BJ (cell line): ENCODE data around the gene SFRP5. TPM values are rescaled to one million over a fixed set of nuclear protein-coding genes. Genes with fewer than 3 reads are reported as not detected.

Experiments used
- CTCF ChIA-PET: fragments of 350-600 bp; formaldehyde crosslinking; extraction: SDS; loops from one replicate; lab custom pipeline; 2021; ENCODE audit warnings: antibody characterized with exemption, inconsistent platforms; lab: Yijun Ruan, JAX
- POLR2A ChIA-PET: fragments of 300-600 bp; sonication (Branson Sonifier 250); formaldehyde crosslinking; extraction: SDS; loops from one replicate; lab custom pipeline; 2021; ENCODE audit warnings: antibody characterized with exemption; lab: Charles Lee
- DNase-seq: peaks from one replicate; pipeline ENCODE4 v3.0.0-alpha.2; 2011; ENCODE audit warnings: low read depth
- H3K27me3 ChIP-seq: 2 replicates; pipeline ENCODE4 v1.6.0; 2011; ENCODE audit warnings: low read length; ENCODE audit not compliant: control insufficient read depth, insufficient read depth
- H3K36me3 ChIP-seq: 2 replicates; pipeline ENCODE4 v1.5.1; 2011; ENCODE audit warnings: low read length; ENCODE audit not compliant: control insufficient read depth, insufficient read depth
- H3K4me3 ChIP-seq: 2 replicates; pipeline ENCODE4 v1.5.1; 2011; ENCODE audit warnings: low read depth, mild to moderate bottlenecking, control low read depth, low read length
- polyA plus RNA-seq: library from polyadenylated mRNA; depleted of rRNA; stranded (reverse); fragments of >200 nt; gene quantifications from 2 replicates; pipeline ENCODE4 v1.2.3, GENCODE V29; 2011; rRNA removed
- TF ChIP-seq, protein P1 (sequence below): IDR thresholded peaks from 2 replicates; pipeline ENCODE4 v1.5.1; 2011; ENCODE audit warnings: low read depth, mild to moderate bottlenecking, control low read depth, inconsistent platforms, low read length, moderate library complexity; ENCODE audit not compliant: insufficient read depth

SFRP5 gene
- polyA plus RNA-seq, 1 experiment = not detected

GRCh38 chr10:97719602-97720001 lies 52.2 kb downstream of the SFRP5 start:
- H3K27me3 ChIP-seq = no peaks in the 10 kb centered on the region
- TF ChIP-seq, protein P1, sequence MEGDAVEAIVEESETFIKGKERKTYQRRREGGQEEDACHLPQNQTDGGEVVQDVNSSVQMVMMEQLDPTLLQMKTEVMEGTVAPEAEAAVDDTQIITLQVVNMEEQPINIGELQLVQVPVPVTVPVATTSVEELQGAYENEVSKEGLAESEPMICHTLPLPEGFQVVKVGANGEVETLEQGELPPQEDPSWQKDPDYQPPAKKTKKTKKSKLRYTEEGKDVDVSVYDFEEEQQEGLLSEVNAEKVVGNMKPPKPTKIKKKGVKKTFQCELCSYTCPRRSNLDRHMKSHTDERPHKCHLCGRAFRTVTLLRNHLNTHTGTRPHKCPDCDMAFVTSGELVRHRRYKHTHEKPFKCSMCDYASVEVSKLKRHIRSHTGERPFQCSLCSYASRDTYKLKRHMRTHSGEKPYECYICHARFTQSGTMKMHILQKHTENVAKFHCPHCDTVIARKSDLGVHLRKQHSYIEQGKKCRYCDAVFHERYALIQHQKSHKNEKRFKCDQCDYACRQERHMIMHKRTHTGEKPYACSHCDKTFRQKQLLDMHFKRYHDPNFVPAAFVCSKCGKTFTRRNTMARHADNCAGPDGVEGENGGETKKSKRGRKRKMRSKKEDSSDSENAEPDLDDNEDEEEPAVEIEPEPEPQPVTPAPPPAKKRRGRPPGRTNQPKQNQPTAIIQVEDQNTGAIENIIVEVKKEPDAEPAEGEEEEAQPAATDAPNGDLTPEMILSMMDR = no peak
- CTCF ChIA-PET = interaction anchor here (0.6 to 20.3 kb wide), 5 partner anchors 10 to 479 kb away, joined by 4 to 517 read pairs (median 9); partner anchors contain the start of gene ZFYVE27
- DNase-seq = no peak
- H3K4me3 ChIP-seq = no peak overlapping the region
- POLR2A ChIA-PET = no interaction called here
- peaks cover 8% of the 10 kb centered on the region for H3K36me3 ChIP-seq

- CTCF ChIA-PET = interaction anchor here (0.6 to 20.3 kb wide), 6 partner anchors 11 to 42 kb away, joined by 3 to 517 read pairs (median 7); partner anchors contain the start of gene ZFYVE27
- no peaks in the 10 kb centered on the region for H3K27me3 ChIP-seq
- H3K4me3 ChIP-seq = no peak overlapping the region
- POLR2A ChIA-PET = no interaction called here
- peaks cover 8% of the 10 kb centered on the region for H3K36me3 ChIP-seq
- no peak for DNase-seq
- TF ChIP-seq, protein P1 = no peak
Observed at GRCh38 chr10:97718659-97719142, 53.1 kb downstream of the SFRP5 start.

DNA sequence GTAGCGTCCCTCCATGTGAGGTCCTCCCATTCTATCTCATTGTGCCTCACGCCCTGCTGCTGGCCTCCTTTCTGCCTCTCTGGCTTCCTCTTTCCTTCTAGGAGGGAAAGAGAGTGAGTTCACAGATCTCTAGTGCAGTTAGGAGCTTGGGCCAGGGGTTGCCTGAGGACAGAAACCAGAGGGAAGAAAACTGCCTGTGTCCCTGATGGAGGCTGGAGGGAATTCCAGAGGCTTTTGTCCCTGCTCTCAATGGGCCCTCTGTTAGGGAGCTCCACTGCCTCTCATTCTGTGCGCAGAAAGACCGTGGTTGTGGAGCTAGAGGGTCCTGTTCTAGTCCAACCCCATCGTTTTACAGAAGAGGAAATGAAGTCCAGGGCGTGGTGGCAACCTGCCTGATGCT lies 53.6 kb downstream of the SFRP5 start:
- ChIA-PET CTCF (interaction anchor here (1.1 to 20.3 kb wide), 5 partner anchors 11 to 42 kb away, joined by 3 to 517 read pairs (median 9); partner anchors contain the start of gene ZFYVE27), POLR2A (interaction anchor here (0.6 kb wide), 2 partner anchors 40 to 110 kb away, joined by 3 read pairs; no protein-coding TSS in a partner anchor)
- no peak for DNase-seq
- no peak overlapping the region for H3K4me3 ChIP-seq
- H3K27me3 ChIP-seq = no peaks in the 10 kb centered on the region
- H3K36me3 ChIP-seq = peaks cover 8% of the 10 kb centered on the region
- TF ChIP-seq, protein P1 = no peak

- CTCF ChIA-PET = interaction anchor here (1.1 to 20.3 kb wide), 5 partner anchors 12 to 41 kb away, joined by 3 to 517 read pairs (median 10); partner anchors contain the start of gene ZFYVE27
- DNase-seq = no peak
- H3K4me3 ChIP-seq = no peak overlapping the region
- H3K36me3 ChIP-seq = peaks cover 8% of the 10 kb centered on the region
- TF ChIP-seq, protein P1 = no peak
- POLR2A ChIA-PET = interaction anchor here (0.6 to 0.9 kb wide), 3 partner anchors 30 to 110 kb away, joined by 3 read pairs; partner anchors contain the start of gene AVPI1
- no peaks in the 10 kb centered on the region for H3K27me3 ChIP-seq
Observed at GRCh38 chr10:97717627-97718026, 54.2 kb downstream of the SFRP5 start.

Other genes with a start within 250 kb of the SFRP5 start
- 0.16 and 0.37 TPM in 2 replicates for gene ANKRD2, start 199.2 kb downstream of the SFRP5 start, polyA plus RNA-seq
- 0.17 and 0.23 TPM in 2 replicates for gene HOGA1, start 187.6 kb downstream of the SFRP5 start, polyA plus RNA-seq
- not detected in 2 replicates for gene C10orf62, start 182.3 kb downstream of the SFRP5 start, polyA plus RNA-seq
- 13.8 and 16.4 TPM in 2 replicates for gene MORN4, start 138.5 kb downstream of the SFRP5 start, polyA plus RNA-seq
- gene PI4K2A, start 131.3 kb downstream of the SFRP5 start, polyA plus RNA-seq = 29.3 and 34.6 TPM in 2 replicates
- gene AVPI1, start 84.8 kb downstream of the SFRP5 start, polyA plus RNA-seq = 32.4 and 32.7 TPM in 2 replicates
- gene MARVELD1, start 58.3 kb downstream of the SFRP5 start, polyA plus RNA-seq = 63.9 and 79.4 TPM in 2 replicates
- 16.1 and 22.9 TPM in 2 replicates for gene ZFYVE27, start 34.9 kb downstream of the SFRP5 start, polyA plus RNA-seq
- 0.01 TPM in 1 of 2 replicates, not detected in the other for gene GOLGA7B, start 77.8 kb upstream of the SFRP5 start, polyA plus RNA-seq